Middle frontal gyrus (tissue), 1 donor: ENCODE data around the gene PRPF40B.

Experiments
- DNase-seq: peaks from one replicate; pipeline ENCODE4 v3.0.0-alpha.2; 2015; ENCODE audit warnings: low spot score; ENCODE audit errors: extremely low spot score

Gene PRPF40B

GRCh38 chr12:49683599-49684309 is 60.4 kb downstream of the PRPF40B start:
- DNase-seq, result no peak

DNA sequence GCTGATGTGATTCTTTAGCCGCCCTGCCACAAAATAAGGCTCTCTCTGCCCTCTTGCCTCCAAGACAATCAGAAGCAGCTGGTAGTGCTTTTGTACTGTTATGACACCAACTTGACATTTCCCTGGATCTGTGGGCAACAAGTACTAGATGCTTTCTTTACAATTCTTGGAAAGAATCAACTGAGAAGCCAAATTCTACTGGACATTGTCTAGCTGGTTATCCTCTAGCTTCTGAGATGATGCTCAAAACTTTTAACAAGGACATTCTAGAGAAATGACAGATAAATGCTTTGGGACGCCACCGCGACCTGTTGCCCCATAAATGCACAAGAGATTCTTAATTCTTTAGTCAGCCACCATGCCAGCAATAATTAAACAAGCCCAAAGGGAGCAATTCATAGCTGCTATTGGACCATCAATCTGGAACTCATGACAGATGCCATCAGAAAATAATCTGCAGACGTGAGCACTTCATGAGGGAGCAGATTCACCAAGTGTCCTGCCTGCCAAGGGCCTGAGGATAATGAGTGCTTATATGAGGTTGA is 61.0 kb downstream of the PRPF40B start:
- no peak for DNase-seq

DNA sequence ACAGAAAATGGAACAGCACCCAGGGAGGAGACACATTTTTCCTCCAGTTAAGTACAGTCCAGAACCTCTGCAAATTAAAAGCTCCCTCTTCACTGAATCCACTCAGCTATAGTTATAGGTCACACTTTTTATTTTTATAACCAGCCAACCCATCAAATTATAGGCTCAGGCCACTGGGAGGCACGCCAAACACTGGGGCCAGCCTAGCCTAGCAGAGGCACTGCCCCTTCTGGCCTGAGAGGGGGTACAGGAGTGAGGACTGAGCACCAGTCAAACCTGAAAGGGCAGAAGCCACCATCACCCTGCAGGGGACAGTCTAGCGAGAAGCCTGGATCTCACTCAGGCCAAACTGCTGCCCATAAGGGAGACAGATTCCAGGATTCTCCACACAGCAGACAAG is 64.6 kb downstream of the PRPF40B start:
- DNase-seq, result no peak

GRCh38 chr12:49689237-49689636 is 65.9 kb downstream of the PRPF40B start:
- DNase-seq, result no peak

DNA sequence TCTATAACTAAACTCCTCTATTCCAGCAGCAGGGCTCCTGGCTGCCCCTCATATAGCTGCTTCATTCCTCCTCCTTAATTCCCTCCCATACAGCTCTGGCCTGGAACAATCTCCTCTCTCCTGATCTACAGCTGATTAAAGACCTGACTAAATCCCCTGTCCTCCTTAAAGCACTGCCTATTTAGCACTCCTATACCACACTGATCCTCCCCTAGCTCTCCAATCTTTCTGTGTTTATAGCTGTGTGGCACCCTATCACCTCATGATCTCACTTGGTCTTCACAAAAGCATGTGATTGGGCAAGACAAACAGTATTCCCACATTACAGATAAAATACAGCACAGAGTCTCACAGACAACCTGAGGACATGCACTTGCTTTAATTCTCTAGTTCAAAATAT is 66.4 kb downstream of the PRPF40B start:
- no peak for DNase-seq

GRCh38 chr12:49692851-49693250 is 69.5 kb downstream of the PRPF40B start:
- no peak for DNase-seq

- DNase-seq, result no peak
Measured at GRCh38 chr12:49693931-49694444, 70.6 kb downstream of the PRPF40B start.
